H9 (cell line): ENCODE data around the gene MARK2. TPM values are rescaled to one million over a fixed set of nuclear protein-coding genes. Genes with fewer than 3 reads are reported as not detected.

ENCODE experiments used
- DNase-seq: peaks from one replicate; pipeline ENCODE4 v3.0.0-alpha.2; 2017
- H2AFZ ChIP-seq: one replicate; pipeline ENCODE4 v1.6.1; 2013; ENCODE audit warnings: mild to moderate bottlenecking, low read length, control low read depth, moderate library complexity
- H2AK5ac ChIP-seq: 2 replicates; pipeline ENCODE4 v1.6.1; 2013; ENCODE audit warnings: low read length, control low read depth, mixed read lengths; ENCODE audit not compliant: insufficient read length
- H2BK120ac ChIP-seq: one replicate; pipeline ENCODE4 v1.6.1; 2013; ENCODE audit warnings: low read depth, mild to moderate bottlenecking, low read length, control low read depth, inconsistent platforms; ENCODE audit not compliant: poor library complexity, severe bottlenecking
- H2BK12ac ChIP-seq: 2 replicates; pipeline ENCODE4 v1.6.1; 2013; ENCODE audit warnings: low read length, control low read depth, mixed read lengths, low read depth; ENCODE audit not compliant: insufficient read length
- H2BK15ac ChIP-seq: 2 replicates; pipeline ENCODE4 v1.6.1; 2013; ENCODE audit warnings: low read depth, low read length, control low read depth
- H2BK20ac ChIP-seq: one replicate; pipeline ENCODE4 v1.6.1; 2013; ENCODE audit warnings: low read depth, mild to moderate bottlenecking, low read length, control low read depth, inconsistent platforms; ENCODE audit not compliant: poor library complexity, severe bottlenecking
- H2BK5ac ChIP-seq: 2 replicates; pipeline ENCODE4 v1.6.1; 2013; ENCODE audit warnings: low read length, control low read depth, mixed read lengths; ENCODE audit not compliant: insufficient read length
- H3K14ac ChIP-seq: 2 replicates; pipeline ENCODE4 v1.6.1; 2013; ENCODE audit warnings: low read length, control low read depth; ENCODE audit not compliant: insufficient read depth
- H3K18ac ChIP-seq: 2 replicates; pipeline ENCODE4 v1.6.1; 2013; ENCODE audit warnings: low read depth, mild to moderate bottlenecking, mixed read lengths, low read length, control low read depth; ENCODE audit not compliant: insufficient read length
- H3K23ac ChIP-seq: 2 replicates; pipeline ENCODE4 v1.6.1; 2013; ENCODE audit warnings: low read length, control low read depth, mixed read lengths, low read depth; ENCODE audit not compliant: insufficient read length
- H3K23me2 ChIP-seq: 2 replicates; pipeline ENCODE4 v1.6.1; 2013; ENCODE audit warnings: low read depth, mild to moderate bottlenecking, mixed read lengths, low read length, control low read depth; ENCODE audit not compliant: insufficient read length, poor library complexity, severe bottlenecking
- H3K27ac ChIP-seq: 2 replicates; pipeline ENCODE4 v1.5.1; 2013; ENCODE audit warnings: low read length, control low read depth, mixed read lengths, low read depth; ENCODE audit not compliant: insufficient read length
- H3K27me3 ChIP-seq: 2 replicates; pipeline ENCODE4 v1.6.1; 2013; ENCODE audit warnings: low read length, control low read depth, inconsistent platforms; ENCODE audit not compliant: insufficient read depth
- H3K4ac ChIP-seq: 2 replicates; pipeline ENCODE4 v1.6.1; 2013; ENCODE audit warnings: low read depth, mild to moderate bottlenecking, control low read depth, inconsistent platforms, low read length, moderate library complexity
- H3K4me1 ChIP-seq: 2 replicates; pipeline ENCODE4 v1.6.1; 2013; ENCODE audit warnings: low read length, control low read depth, inconsistent platforms; ENCODE audit not compliant: insufficient read depth
- H3K4me2 ChIP-seq: 2 replicates; pipeline ENCODE4 v1.6.1; 2013; ENCODE audit warnings: low read length, control low read depth, mixed read lengths; ENCODE audit not compliant: insufficient read length, insufficient read depth
- H3K56ac ChIP-seq: 2 replicates; pipeline ENCODE4 v1.6.1; 2013; ENCODE audit warnings: low read depth, mild to moderate bottlenecking, mixed read lengths, low read length, control low read depth; ENCODE audit not compliant: insufficient read length
- H3K79me1 ChIP-seq: 2 replicates; pipeline ENCODE4 v1.6.1; 2013; ENCODE audit warnings: low read depth, mild to moderate bottlenecking, moderate library complexity, low read length, control low read depth, inconsistent platforms; ENCODE audit not compliant: insufficient read depth, poor library complexity, severe bottlenecking
- H3K79me2 ChIP-seq: 2 replicates; pipeline ENCODE4 v1.6.1; 2013; ENCODE audit warnings: low read length, control low read depth, inconsistent platforms; ENCODE audit not compliant: insufficient read depth
- H3K9ac ChIP-seq: 2 replicates; pipeline ENCODE4 v1.6.1; 2013; ENCODE audit warnings: low read length, control low read depth, mixed read lengths; ENCODE audit not compliant: insufficient read length; ENCODE audit errors: extremely low read depth
- H3K9me3 ChIP-seq: one replicate; pipeline ENCODE4 v1.6.1; 2013; ENCODE audit warnings: low read depth, low read length, inconsistent platforms; ENCODE audit not compliant: control insufficient read depth
- H3T11ph ChIP-seq: one replicate; pipeline ENCODE4 v1.6.1; 2013; ENCODE audit warnings: mild to moderate bottlenecking, low read length, control low read depth, inconsistent platforms
- H4K20me1 ChIP-seq: one replicate; pipeline ENCODE4 v1.6.1; 2013; ENCODE audit not compliant: control insufficient read depth, insufficient read length, insufficient read depth
- H4K5ac ChIP-seq: 2 replicates; pipeline ENCODE4 v1.6.1; 2013; ENCODE audit warnings: low read depth, mild to moderate bottlenecking, mixed read lengths, low read length, control low read depth; ENCODE audit not compliant: insufficient read length
- H4K8ac ChIP-seq: replicated peaks from 2 replicates; pipeline ENCODE4 v1.6.1; 2013; ENCODE audit warnings: low read length, control low read depth, mixed read lengths, low read depth; ENCODE audit not compliant: insufficient read length
- H4K91ac ChIP-seq: 2 replicates; pipeline ENCODE4 v1.6.1; 2013; ENCODE audit warnings: low read depth, mild to moderate bottlenecking, moderate library complexity, mixed read lengths, low read length, control low read depth; ENCODE audit not compliant: insufficient read length
- H3K27ac Mint-ChIP-seq, 3 experiments: 2 replicates in 2 of 3; 3 replicates in 1 of 3; pipeline ENCODE4 v1.8.0; 2020 to 2021; ENCODE audit warnings: mixed read lengths in 3 of 3, mild to moderate bottlenecking in 1 of 3, moderate library complexity in 1 of 3
- H3K27me3 Mint-ChIP-seq: 2 replicates; pipeline ENCODE4 v1.8.0; 2021; ENCODE audit warnings: low read depth, mild to moderate bottlenecking, moderate library complexity, mixed read lengths
- H3K36me3 Mint-ChIP-seq, 3 experiments: 2 replicates in 2 of 3; 3 replicates in 1 of 3; pipeline ENCODE4 v1.8.0; 2020 to 2021; ENCODE audit warnings: low read depth in 3 of 3, mixed read lengths in 3 of 3; ENCODE audit not compliant: insufficient read depth in 1 of 3
- H3K4me1 Mint-ChIP-seq, 2 experiments: 2 replicates each; pipeline ENCODE4 v1.8.0; 2020; ENCODE audit warnings: mixed read lengths in 2 of 2
- H3K4me3 Mint-ChIP-seq, 2 experiments: 2 replicates in 1 of 2; 3 replicates in 1 of 2; pipeline ENCODE4 v1.8.0; 2020 to 2021; ENCODE audit warnings: mild to moderate bottlenecking in 2 of 2, mixed read lengths in 2 of 2, moderate library complexity in 1 of 2
- H3K9me3 Mint-ChIP-seq, 2 experiments: 2 replicates in 1 of 2; 3 replicates in 1 of 2; pipeline ENCODE4 v1.8.0; 2020; ENCODE audit warnings: mild to moderate bottlenecking in 2 of 2, mixed read lengths in 2 of 2, moderate library complexity in 1 of 2
- CTCF ChIP-seq: fragments of 200-600 bp; sonication (generic); conservative IDR thresholded peaks from 3 replicates; pipeline ENCODE4 v1.8.0; 2021; ENCODE audit warnings: antibody characterized with exemption, mild to moderate bottlenecking
- WGBS: extraction: QIAGEN DNeasy Blood & Tissue Kit; methylation state at CpG from one replicate; pipeline ENCODE4 v1.1.7; 2013; ENCODE audit warnings: missing lambda C conversion rate, low lambda C conversion rate, mixed read lengths; ENCODE audit not compliant: insufficient read length; ENCODE audit errors: extremely low coverage; 5-methylcytosine and 5-hydroxymethylcytosine counted together
- total RNA-seq: library from RNA; stranded (reverse); gene quantifications from 2 replicates; pipeline ENCODE4 v1.2.1, GENCODE V29; 2021

MARK2 gene
- total RNA-seq, 1 experiment from 2014 or later: 45.7 TPM

- H2BK20ac ChIP-seq: no peak overlapping the region
- peak overlapping the region in 2 of 3 experiments; percentile 57 to 63; a peak in 3 of 7 replicates for H3K27ac Mint-ChIP-seq
Measured at GRCh38 chr11:63880403-63880790, 41.5 kb downstream of the MARK2 start.

More at GRCh38 chr11:63880403-63880790, 41.5 kb downstream of the MARK2 start:
- Histone ChIP-seq H3K56ac (no peak overlapping the region), H3K14ac (no peak overlapping the region), H3K4ac (no peak overlapping the region), H4K91ac (no peak overlapping the region), H3K23me2 (no peaks in the 10 kb centered on the region), H3K18ac (no peak overlapping the region), H2AFZ (no peak overlapping the region), H3T11ph (no peak overlapping the region), H3K79me2 (peaks cover 7% of the 10 kb centered on the region; the same call in 1 of the 2 replicates), H4K5ac (no peak overlapping the region), H2AK5ac (no peak overlapping the region), H4K8ac (no peak overlapping the region), H3K79me1 (peaks cover 4% of the 10 kb centered on the region), H3K23ac (no peak overlapping the region), H2BK12ac (no peak overlapping the region), H3K4me1 (peaks cover 8% of the 10 kb centered on the region; the same call in 1 of the 2 replicates), H3K27me3 (no peaks in the 10 kb centered on the region), H2BK120ac (no peak overlapping the region), H3K9me3 (no peaks in the 10 kb centered on the region), H3K4me2 (no peak overlapping the region), H2BK5ac (no peak overlapping the region), H4K20me1 (no peaks in the 10 kb centered on the region), H2BK15ac (no peak overlapping the region), H3K9ac (no peak overlapping the region), H3K27ac (no peak overlapping the region)
- no peak for TF ChIP-seq CTCF
- peaks cover 37 to 54% of the 10 kb centered on the region in 2 experiments for H3K4me1 Mint-ChIP-seq
- no peak overlapping the region; a peak in 1 of 5 replicates for H3K4me3 Mint-ChIP-seq
- peaks cover 3 to 10% (median 7%) of the 10 kb centered on the region in 3 experiments for H3K36me3 Mint-ChIP-seq
- DNase-seq: no peak
- no peaks in the 10 kb centered on the region for H3K9me3 Mint-ChIP-seq
- H3K27me3 Mint-ChIP-seq: no peaks in the 10 kb centered on the region
- WGBS: no CpG with 5 or more reads among the region's 3 CpGs
